Activated T-helper 1 cell treated with Interleukin-2 at 50 U/mL for 16 hours (primary cell): Measurements from ENCODE around the gene DPM3.
"Not testable (repeated sequence)": the region's sequence is repeated elsewhere in the genome, so short reads cannot be mapped to it uniquely, and the experiment has no call there.

Experiments
- DNase-seq: peaks from one replicate; pipeline ENCODE4 v3.0.0-alpha.2; 2020; ENCODE audit warnings: low read depth

The DPM3 gene

DNA sequence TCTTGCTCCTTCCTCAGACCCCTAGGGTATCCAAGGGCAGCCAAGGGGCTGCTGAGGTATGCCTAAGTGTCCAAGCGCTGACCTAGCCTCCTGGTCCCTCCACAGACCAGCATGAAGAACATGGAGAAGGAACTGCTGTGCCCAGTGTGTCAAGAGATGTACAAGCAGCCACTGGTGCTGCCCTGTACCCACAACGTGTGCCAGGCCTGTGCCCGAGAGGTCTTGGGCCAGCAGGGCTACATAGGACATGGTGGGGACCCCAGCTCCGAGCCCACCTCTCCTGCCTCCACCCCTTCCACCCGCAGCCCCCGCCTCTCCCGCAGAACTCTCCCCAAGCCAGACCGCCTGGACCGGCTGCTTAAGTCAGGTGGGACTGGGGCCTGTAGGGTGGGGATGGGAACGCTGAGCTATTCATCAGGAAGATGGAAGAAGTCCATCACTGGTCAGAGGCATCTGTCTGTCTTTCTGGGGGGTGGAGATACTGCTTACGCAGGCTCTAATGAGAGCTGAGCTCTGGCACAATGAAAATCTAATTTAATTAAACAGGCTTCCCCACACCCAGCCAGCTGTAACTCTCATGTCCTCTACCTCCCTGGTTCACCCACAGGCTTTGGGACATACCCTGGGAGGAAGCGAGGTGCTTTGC lies 35.1 kb upstream of the DPM3 start:
- DNase-seq = no peak

DNA sequence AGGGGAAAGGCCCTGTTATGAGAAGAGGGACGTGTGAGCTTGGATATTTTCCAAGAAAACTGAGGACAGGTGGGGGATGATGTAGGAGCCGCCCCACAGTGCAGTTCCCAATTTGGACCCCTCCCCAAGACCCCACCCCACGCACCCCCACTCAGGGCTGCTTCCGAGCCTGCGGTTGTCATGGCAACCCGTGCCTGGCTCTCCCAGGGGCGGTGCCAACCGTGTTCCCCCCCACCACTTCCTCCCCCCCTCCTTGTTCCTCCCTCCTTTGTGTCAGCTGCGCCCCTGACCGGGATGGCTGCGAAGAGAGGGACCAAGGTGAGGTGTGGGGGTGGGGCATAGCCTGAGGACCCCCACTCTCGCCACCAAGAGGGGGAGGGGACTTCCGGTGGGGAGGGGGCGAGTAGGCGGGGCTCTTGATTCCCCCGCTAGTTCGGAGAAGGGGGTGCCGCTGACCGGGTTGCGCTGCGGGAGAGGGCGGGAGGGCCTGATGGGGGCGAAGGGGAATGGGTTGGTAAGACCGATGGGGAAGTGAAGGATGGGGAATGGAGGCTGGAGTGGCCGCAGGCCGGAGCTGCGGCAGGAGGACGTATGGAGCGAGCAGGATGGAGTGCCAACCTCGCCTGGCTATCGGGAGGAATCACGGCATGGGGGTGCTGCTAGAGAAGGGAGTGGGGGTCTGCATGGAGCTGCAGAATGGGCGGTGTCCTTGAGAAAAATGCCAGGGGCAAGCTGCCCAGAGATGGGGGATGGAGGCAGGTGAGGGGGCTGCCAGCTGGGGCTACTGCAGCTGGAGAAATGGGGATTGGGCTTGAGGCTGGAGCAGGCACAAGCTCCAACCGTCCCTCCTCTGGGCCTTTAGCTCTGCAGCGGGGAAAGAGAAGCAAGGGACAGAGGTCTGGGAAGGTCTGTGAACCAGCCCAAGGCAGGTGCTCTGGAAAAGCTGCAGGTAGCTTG lies 34.3 kb upstream of the DPM3 start:
- peak; percentile 36 for DNase-seq

DNA sequence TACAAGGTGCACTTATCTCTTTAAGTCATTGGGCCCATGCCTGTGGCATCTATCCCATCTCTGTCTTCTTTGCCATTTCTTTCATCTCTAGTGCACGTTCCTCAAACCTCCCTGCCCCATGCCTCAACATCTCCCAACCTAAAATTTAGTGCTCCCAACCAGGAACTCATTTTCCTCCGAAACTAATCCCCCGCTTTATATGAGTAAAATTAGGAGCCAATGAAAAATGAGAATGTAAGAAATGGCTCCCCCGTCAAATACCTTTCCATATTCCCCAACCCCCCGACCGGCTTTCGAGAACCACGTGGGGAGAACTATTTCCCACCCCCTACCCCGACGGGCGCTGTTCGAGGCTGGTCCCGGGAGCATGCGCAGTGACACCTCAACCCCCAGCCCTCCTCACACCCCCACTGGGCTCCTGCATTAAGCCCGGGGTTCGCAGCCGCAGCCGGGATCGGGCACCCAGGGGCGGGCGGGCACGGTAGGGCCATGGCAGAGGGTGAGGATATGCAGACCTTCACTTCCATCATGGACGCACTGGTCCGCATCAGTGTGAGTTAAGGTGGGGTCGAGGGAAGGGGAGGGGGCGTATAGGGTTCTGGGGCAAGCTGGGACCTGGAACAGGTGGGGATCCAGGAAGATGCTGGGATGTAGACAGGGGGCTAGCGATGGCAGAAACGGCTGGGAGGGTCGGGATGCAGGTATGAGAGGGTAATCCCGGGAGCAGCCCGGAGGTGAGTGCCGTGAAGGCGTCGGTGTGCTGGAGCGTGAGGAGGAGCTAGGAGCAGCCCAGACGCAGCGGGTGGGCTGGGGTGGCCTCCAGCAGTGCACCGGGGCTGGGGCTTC lies 33.4 kb upstream of the DPM3 start, which contains the start of gene TRIM46:
TRIM46 (plus strand) TSS at position 372 of the 846 bp plus-strand sequence; CDS start at position 490, 118 bp downstream.
- DNase-seq = peak; percentile 39

DNA sequence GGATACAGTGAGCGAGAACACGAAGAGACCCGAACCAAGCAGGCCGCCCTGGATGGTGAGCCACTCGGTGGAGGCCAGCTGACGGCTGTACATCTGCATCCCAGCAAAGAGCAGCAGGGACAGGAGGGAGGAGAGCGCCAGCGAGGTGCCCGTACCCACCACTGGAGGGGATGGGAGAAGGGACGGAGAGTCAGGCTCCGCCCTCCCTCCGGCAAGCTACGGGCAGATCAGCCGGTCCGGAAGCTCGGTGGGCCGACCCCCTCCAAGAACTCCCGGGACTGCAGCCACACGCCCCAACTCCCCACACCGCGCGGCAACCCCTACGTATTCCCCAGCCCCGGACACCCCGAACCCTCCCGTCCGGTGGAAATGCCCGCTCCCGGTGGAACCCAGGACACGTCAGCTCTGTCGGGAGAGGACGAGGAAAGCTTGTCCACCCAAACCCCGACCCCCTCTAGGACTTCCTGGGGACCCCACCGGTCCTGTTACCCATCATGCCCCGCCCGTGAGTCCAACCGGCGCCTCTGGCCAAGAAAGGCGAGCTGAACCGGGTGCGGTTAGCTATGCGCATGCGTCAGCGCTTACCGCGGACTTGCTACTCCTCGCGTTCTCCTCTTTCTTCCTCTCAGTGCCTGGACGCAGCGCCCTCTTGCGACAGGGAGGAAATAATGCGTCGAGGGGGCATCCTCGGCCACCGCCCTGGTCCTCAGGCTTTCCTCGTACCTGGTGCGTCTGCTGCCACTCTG lies 32.6 kb upstream of the DPM3 start, which contains the start of gene KRTCAP2:
KRTCAP2 (minus strand) TSS at position 573 of the 746 bp plus-strand sequence; CDS start at position 493, 80 bp downstream.
- peak; percentile 91 for DNase-seq

DNA sequence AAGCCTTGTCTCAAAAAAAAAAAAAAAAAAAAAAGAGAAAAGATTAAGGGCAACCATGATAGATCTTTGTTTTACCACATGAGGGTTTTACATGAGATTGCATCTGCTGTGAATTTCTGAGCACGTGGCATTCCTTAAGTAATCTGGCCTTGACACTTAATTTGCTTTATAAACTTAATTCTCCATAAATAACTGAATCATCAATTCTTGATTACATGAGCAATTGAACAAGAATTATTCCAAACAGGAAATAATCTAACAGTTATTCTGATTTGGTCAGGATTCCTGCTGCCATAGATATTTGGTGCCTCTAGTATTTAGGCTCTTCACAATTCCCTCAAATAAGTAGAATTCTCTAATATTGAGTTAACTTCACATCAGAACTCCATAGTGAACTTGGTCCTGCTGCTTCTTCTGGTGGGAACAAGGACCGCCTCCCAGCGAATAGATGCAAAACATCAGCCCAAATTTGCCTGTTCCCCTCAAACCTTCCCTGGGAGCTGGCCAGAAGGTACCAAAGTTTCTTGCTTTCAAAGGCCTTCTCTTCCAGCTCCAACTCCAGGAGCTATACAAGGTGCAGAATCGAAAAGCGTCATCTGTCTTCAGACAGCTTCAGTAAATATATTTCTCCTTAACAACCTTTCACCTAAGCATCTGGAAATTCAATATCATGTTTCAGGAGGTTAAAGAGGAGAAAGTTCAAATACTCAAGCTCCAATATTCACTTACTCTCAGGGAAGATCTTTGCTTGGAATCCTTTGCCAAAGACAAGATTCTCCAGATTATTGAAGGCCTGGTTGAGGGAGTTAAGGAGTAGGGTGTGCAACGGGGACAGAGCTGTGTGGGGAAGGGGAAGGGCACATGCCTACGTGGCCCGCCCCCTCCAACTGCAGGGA lies 31.8 kb upstream of the DPM3 start:
- DNase-seq = no peak

DNA sequence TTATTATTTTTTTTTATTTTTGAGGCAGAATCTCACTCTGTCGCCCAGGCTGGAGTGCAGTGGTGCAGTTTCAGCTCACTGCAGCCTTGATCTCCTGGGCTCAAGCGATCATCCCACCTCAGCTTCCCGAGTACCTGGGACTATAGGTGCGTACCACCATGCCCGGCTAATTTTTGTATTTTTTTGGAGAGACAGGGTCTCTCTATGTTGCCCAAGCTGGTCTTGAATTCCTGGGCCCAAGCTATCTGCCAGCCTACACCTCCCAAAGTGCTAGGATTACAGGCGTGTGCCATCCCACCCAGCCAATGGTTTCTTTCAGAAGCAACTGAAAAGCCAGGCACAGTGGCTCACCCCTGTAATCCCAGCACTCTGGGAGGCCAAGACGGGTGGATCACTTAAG lies 30.5 kb upstream of the DPM3 start:
- DNase-seq = no peak

DNA sequence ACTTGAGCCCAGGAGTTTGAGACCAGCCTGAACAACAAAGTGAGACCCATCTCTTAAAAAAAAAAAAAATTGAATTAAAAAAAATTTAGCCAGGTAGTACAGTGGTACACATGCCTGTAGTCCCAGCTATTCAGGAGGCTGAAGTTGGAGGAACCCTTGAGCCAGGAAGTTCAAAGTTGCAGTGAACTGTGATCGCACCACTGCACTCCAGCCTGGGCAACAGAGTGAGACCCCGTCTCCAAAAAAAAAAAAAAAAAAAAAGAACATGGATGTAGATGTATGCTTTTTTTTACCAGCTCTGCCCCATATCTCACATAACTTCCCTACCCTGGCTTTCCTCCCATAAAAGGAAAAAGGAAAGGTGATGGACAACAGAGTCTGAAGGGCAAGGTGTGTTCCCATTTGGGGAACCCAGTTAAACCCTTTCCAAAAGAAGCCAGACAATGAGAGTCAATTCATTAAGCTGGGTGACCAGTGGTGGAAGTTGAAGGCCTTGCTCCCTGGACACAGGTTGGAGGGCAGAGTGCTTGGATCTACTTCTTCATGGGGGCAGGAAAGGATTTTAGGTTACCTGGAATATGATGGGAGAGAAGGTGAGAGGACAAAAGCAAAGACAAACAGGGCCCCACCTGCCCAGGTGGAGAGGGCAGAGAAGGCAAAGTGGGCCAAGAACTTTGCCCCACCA lies 29.9 kb upstream of the DPM3 start:
- no peak for DNase-seq

DNA sequence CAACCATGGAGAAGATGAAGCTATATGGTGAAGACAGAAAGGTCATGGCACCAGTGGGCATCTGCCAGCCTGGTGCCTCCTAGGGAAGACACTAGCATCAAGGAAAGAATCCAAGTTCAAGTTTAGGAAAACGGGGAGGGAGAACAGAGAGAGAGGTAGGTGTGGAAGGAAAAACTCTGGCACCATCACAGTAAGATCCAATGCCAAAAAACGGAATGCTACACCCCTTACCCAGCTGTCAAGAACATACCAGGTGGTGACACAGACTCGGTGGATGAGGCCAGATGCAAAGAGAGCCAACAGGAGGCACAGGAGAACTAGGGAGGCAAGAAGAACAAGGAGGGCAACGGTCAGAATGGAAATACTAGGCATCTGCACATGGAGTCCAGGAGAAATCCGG lies 29.2 kb upstream of the DPM3 start:
- no peak for DNase-seq

DNA sequence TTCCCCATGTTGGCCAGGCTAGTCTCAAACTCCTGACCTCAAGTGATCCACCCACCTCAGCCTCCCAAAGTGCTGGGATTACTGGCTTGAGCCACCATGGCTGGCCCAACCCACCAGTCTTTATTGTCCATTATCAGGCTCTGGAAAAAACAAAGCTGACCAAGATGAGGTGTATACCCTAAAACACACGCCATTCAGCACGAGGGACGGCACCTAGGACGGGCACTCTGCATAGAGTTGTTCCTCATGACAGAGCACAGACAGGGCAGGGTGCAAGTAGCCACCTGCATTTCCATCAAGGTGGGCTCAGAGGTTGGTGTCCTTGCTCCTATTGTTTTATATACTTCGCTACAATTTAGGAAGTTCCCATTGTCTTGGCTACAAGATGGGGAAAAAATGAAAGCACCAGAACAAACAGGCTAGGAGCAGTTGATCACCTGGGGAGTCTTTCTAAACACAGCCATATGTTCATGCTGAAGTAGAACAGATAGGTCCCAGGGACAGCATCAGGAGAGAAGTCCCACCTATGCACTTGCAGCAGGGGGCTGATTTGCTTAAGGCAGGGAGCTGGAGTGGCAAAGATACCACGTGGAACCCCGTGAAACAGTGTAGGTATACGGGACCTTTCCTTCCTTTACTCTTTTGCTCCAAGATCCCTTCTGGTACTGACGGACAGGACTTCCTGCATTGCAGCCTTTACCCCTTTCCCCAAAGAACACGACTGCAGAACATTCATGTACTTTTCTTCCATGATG lies 28.3 kb upstream of the DPM3 start:
- DNase-seq = no peak

DNA sequence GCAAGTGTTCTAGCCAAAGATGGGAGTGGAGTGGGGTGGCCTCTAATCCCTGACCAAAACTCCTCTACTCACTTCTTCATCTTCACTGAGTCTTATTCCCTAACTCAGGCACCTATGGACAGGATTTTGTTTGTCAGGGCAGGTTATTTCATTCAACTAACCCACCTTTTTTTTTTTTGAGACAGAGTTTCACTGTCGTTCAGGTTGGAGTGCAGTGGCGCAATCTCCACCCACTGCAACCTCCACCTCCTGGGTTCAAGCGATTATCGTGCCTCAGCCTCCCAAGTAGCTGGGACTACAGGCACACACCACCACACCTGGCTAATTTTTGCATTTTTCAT lies 27.7 kb upstream of the DPM3 start:
- DNase-seq = not testable (repeated sequence)

DNA sequence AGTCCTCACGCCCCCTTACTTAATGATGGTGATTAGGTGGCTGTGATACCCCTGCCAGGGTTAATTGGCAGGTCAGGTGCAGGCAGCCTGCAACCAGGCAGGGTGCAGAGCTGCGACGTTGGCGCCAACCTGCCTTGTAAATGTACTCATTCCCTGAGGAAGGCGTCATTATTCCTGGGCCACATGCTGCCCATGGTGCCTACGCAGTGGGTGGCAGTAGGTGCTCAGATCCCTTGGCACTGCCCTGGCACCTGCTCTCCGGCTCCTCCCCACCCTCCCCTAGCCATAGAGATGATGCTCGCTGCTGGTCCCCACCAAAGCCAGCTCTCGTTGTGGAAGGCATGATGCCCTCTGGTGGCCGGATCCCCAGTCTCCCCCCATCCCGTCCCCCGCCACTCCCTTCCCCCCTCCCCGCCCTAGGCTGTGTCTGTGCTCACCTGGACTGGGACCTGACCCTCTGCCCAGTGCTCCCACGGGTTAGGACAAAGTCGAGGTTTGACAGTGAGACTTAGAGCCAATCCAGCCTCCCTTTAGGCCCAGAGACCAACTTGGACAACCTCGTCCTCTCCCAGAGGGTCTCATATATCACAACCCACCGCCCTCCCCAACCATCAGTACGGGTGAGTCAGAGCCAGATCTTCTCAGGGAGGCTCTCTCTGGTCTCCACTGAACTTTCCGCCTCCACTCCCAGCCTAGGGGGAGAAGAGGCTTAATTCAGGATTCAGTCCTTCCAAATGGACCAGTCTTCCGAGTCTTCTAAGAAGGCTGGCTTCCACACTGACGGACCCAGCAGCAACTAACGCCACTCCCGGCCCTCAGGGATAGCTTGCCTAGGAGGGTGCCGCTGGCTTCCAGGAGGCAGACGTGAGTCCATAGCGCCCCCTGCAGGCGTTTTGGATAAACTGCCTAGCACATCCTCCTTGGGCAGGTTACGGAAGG lies 27.1 kb upstream of the DPM3 start:
- peak; percentile 70 for DNase-seq

DNA sequence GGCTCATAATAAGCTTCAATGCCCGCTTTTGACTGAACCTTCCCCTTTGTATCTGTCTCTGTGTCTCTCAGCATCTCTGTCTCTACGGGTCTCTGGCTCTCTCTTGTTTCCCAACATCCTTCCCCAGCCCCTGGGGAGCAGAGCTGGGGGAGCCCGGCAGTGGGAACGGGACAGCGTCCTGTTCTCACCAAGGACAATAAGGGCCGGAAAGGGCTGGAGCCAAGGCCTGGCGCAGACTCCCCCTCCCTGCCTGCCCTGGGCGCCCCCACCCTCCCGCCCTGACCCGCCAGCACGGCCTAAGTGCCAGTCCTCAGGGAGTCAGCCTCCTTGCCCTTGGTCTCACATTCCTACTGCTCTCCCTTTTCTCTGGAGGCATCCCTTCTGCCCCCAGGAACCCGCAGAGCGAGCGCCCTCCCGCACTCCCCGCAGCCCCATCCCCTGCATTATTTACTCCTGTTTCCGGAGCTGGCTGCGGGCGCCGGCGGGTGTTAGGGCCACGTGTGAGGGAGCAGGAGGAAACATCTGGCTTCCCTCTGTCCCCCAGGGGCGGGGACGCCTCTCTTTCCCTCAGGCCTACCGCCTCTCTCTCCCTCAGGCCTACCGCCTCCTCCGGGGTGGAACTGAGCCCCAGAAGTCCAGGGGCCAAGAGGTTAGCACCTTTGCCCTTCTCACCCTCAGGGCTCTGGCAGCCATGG lies 26.3 kb upstream of the DPM3 start:
- DNase-seq = no peak

DNA sequence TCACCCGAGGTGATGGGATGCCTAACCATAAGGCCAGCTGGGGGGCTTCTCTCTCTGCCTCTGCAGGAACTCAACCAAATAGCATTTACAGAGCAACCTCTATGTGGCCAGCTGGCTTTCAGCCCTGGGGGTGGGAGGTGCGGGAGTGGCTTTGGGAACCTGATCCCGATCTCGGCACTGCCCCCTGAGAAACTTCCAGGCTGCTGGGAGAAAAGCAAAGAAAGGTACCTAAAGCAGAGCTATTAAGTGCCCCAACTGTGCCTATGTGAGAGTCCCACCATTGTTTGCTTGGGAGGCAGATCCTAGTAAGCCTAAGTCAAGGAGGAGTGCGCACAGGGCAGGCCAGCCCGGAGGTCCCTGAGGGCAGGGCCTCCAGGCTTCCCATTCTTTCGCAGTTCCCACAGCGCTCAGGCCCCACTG lies 25.7 kb upstream of the DPM3 start:
- DNase-seq = no peak

DNA sequence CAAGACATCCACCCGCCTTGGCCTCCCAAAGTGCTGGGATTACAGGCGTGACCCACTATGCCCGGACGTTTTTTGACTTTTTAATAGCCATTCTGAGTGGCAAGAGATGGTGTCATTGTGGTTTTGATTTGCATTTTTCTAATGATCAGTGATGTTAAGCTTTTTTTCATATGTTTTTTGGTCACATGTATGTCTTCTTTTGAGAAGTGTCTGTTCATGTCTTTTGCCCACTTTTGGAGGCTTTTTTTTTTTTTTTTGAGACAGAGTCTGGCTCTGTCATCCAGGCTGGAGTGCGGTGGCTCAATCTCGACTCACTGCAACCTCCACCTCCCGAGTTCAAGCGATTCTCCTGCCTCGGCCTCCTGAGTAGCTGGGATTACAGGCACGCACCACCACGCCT lies 24.3 kb upstream of the DPM3 start:
- DNase-seq = not testable (repeated sequence)

DNA sequence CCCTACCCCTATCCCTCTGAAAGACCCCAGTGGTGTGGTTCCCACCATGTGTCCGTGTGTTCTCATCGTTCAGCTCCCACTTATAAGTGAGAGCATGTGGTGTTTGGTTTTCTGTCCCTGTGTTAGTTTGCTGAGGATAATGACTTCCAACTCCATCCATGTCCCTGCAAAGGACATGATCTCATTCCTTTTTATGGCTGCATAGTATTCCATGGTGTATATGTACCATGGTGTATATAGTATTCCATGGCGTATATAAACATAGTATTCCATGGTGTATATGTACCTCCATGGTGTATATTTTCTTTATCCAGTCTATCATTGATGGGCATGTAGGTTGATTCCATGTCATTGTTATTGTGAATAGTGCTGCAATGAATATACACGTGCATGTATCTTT lies 23.5 kb upstream of the DPM3 start:
- DNase-seq = not testable (repeated sequence)

DNA sequence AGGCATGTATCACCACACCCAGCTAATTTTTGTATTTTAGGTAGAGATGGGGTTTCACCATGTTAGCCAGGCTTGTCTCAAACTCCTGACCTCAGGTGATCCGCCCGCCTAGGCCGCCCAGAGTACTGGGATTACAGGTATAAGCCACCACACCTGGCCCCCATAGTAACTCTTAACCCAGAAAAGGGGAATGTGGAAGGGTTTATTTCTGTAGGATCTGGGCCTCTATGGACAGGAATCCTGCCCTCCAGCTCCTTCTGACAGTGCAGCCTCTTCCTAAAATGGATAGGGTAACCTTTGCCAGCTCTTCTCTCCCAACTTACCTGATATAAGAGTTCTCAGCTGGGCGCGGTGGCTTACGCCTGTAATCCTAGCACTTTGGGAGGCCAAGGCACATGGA lies 22.3 kb upstream of the DPM3 start:
- DNase-seq = not testable (repeated sequence)

DNA sequence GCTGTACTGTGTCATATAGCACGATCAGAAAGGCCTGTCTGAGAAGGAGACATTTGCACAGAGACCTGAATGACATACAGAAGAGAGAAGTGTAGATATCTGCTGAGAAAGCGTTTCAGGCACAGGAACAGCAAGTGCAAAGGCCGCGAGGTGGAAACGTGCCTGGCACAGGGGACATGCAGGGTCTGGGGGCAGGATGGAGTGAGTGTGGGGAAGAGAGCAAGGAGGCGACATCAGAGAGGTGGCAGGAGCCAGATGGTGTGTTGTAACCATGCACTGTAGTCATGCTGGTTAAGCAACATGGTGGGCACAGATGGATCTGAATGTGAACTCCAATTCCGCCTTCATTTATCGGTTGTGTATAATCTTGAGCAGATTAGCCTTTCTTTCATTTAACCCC lies 19.8 kb upstream of the DPM3 start:
- no peak for DNase-seq
